ENCODE results near the gene PAFAH1B2.

DNA sequence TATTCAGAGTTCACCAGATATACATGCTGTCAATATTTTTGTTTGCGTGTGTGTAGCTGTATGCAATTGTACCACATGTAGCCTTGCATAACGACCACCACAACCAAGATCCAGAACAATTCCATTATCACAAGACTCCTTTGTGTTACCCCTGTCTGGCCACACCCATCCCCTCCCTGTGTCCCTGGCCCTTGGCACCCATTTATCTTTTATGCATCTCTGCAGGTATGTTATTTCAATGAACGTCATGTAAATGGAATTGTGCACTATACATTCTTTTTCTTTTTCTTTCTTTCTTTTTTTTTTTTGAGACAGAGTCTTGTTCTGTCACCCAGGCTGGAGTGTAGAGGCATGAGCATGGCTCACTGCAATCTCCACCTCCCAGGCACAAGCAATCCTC is 9.7 kb upstream of the PAFAH1B2 start:
- TF ChIP-seq, protein P1, sequence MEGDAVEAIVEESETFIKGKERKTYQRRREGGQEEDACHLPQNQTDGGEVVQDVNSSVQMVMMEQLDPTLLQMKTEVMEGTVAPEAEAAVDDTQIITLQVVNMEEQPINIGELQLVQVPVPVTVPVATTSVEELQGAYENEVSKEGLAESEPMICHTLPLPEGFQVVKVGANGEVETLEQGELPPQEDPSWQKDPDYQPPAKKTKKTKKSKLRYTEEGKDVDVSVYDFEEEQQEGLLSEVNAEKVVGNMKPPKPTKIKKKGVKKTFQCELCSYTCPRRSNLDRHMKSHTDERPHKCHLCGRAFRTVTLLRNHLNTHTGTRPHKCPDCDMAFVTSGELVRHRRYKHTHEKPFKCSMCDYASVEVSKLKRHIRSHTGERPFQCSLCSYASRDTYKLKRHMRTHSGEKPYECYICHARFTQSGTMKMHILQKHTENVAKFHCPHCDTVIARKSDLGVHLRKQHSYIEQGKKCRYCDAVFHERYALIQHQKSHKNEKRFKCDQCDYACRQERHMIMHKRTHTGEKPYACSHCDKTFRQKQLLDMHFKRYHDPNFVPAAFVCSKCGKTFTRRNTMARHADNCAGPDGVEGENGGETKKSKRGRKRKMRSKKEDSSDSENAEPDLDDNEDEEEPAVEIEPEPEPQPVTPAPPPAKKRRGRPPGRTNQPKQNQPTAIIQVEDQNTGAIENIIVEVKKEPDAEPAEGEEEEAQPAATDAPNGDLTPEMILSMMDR (IDR thresholded peaks at IDR 0.05 in 4 of 5, conservative IDR thresholded peaks at IDR 0.05 in 1 of 5), result no peak
- TF ChIP-seq POLR2A (IDR thresholded peaks at IDR 0.05), result no peak
